Choroid plexus epithelial cell (primary cell): Measurements from ENCODE around the gene CD72.

ENCODE experiments used
- DNase-seq: peaks from one replicate; pipeline ENCODE4 v3.0.0-alpha.2; 2010; ENCODE audit warnings: low read depth
- H3K4me3 ChIP-seq: 2 replicates; pipeline ENCODE4 v1.5.1; 2011; ENCODE audit warnings: low read depth, mild to moderate bottlenecking, control low read depth, low read length, moderate library complexity
- CTCF ChIP-seq: conservative IDR thresholded peaks from 2 replicates; pipeline ENCODE4 v1.5.1; 2011; ENCODE audit warnings: low read depth, mild to moderate bottlenecking, control low read depth, inconsistent platforms, low read length, moderate library complexity

CD72 gene

GRCh38 chr9:35618325-35618727 is at the start of gene CD72:
Gene CD72 (minus strand): TSS chr9:35618413. CDS start chr9:35618303, 110 bp downstream.
- no peak for TF ChIP-seq CTCF
- H3K4me3 ChIP-seq, result peak within 1 kb of the TSS; percentile 39
- no peak for DNase-seq

GRCh38 chr9:35667939-35668338 is 49.7 kb upstream of the CD72 start:
- H3K4me3 ChIP-seq, result no peak overlapping the region
- no peak for DNase-seq
- no peak for TF ChIP-seq CTCF

GRCh38 chr9:35666549-35666948 is 48.3 kb upstream of the CD72 start:
- no peak for DNase-seq
- no peak for TF ChIP-seq CTCF

GRCh38 chr9:35666045-35666444 is 47.8 kb upstream of the CD72 start:
- H3K4me3 ChIP-seq, result no peak overlapping the region
- peak; percentile 82 for DNase-seq
- no peak for TF ChIP-seq CTCF

More at GRCh38 chr9:35666549-35666948, 48.3 kb upstream of the CD72 start:
- H3K4me3 ChIP-seq, result no peak overlapping the region

GRCh38 chr9:35665471-35665818 is 47.2 kb upstream of the CD72 start:
- no peak for TF ChIP-seq CTCF
- DNase-seq, result no peak
- peak overlapping the region; percentile 64 for H3K4me3 ChIP-seq

GRCh38 chr9:35664531-35665470 is 46.6 kb upstream of the CD72 start, which contains the start of gene ARHGEF39:
Gene ARHGEF39 (minus strand): TSS chr9:35665195. CDS start chr9:35665169, 26 bp downstream.
- TF ChIP-seq CTCF, result peak; percentile 26
- DNase-seq, result peak; percentile 64
- H3K4me3 ChIP-seq, result peak within 1 kb of the TSS; percentile 64
